HG03354 (cell line): Measurements from ENCODE around the gene GLP2R.

ENCODE experiments used
- ATAC-seq: cut with Tn5 transposase; IDR thresholded peaks from one replicate; pipeline ENCODE4 v1.9.1; 2021; ENCODE audit warnings: mild to moderate bottlenecking; ENCODE audit not compliant: unreplicated experiment, poor library complexity, severe bottlenecking

The GLP2R gene

DNA sequence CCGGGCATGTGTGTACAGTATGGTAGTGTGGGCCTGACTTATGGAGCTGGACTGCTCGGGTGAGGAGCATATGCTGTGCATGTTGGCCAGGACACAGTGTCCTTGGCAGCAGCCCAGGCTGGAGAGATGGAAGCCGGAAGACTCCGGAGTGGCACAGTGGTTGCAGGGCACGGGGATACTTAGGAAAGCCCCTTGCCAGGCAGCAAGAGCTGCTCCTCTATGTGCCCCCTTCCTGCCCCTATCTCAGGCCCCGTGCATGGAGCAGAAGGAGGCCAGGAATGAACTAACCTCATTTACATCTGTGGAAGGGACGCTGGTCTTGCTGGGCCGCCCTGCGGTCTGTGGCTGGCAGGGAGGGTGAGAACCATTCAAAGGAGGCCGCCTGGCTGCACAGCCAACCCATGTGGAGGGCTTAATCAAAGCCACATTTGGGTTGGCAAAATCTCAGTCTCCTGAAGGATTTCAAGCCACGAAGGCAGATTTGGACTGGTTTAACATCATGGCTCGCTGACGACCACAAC lies 111.6 kb downstream of the GLP2R start:
- ATAC-seq, result no peak

DNA sequence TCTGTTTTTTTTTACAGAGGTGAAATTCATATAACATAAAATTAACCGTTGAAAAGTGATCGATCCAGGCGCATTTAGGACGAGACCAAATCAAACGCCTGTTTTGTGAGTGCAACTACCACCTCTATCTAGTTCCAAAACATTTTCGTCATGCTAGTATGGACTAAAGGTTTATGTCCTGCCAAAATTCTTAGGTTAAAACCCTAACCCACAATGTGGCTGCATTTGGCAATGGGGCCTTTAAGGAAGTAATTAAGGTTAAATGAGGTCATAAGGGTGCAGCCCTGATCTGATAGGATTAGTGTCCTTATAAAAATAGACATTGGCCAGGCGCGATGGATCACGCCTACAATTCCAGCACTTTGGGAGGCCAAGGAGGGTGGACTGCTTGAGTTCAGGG lies 112.2 kb downstream of the GLP2R start:
- no peak for ATAC-seq

DNA sequence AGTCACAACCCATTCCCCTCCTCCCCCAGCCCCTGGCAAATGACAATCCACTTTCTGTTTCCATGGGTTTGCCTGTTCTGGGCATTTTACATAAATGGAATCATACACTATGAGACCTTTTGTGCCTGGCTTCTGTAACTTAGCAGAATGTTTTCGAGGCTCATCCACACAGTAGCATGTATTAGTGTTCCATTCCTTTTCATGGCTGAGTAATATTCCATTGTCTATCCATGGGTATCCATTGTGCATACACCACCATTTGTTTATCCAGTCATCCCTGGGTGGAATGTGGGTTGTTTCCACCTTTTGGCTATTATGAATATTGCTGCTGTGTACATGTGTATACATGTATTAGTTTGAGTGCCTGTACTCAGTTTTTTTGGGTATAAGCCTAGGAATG lies 113.0 kb downstream of the GLP2R start:
- ATAC-seq, result no peak

DNA sequence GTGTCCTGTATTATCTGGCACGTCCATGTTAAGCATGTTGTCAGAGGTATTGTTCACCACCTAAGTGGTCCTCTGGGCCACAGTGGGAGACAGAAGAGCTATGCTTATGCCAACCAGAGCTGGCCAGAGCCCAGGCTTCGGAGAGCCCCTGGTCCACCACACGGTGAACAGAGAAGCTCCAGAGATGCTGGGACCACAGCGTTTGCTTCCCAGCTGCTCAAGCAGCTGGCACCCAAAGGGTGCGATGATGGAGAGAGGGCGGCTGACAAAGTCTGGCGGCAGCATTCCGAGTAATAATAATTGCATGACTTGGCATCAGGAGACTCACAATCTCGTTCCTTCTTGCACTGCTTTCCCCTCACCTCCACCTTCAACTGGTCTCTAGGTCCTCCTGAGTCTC lies 115.1 kb downstream of the GLP2R start:
- ATAC-seq, result no peak

DNA sequence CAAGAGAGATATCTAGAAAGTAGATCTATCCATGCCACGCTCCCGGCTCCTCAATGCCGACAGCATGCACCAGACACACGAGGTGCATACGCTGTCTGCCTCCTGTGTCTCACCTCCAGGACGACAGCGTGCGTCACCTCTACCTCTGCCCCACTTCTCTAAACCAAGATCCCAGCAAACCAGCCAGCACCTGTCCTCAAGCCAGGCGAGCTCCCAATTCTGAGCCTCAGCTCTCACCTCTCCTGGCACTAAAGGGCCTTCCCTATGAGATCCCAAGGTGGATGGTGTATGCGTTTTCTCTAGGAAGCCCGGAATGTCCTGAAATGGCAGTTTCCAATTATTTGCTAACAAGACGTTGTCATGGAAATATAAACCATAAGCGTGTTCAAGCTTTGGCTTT lies 115.6 kb downstream of the GLP2R start:
- no peak for ATAC-seq
